HG02885 (cell line): ENCODE results near the gene PTPRU.

Source experiments
- ATAC-seq: cut with Tn5 transposase; IDR thresholded peaks from one replicate; pipeline ENCODE4 v1.9.1; 2021; ENCODE audit warnings: mild to moderate bottlenecking; ENCODE audit not compliant: unreplicated experiment, poor library complexity

Gene PTPRU

GRCh38 chr1:29259802-29260441 is 23.6 kb downstream of the PTPRU start:
- ATAC-seq: no peak

- no peak for ATAC-seq
Observed at GRCh38 chr1:29260531-29260930, 24.2 kb downstream of the PTPRU start.

- no peak for ATAC-seq
Observed at GRCh38 chr1:29264773-29265389, 28.6 kb downstream of the PTPRU start.

GRCh38 chr1:29266912-29267311 is 30.6 kb downstream of the PTPRU start:
- no peak for ATAC-seq

GRCh38 chr1:29267321-29268070 is 31.2 kb downstream of the PTPRU start:
- ATAC-seq: no peak

GRCh38 chr1:29269382-29269781 is 33.1 kb downstream of the PTPRU start:
- no peak for ATAC-seq

- no peak for ATAC-seq
Observed at GRCh38 chr1:29270929-29271521, 34.7 kb downstream of the PTPRU start.

- no peak for ATAC-seq
Observed at GRCh38 chr1:29271724-29272123, 35.4 kb downstream of the PTPRU start.

GRCh38 chr1:29272147-29272907 is 36.0 kb downstream of the PTPRU start:
- ATAC-seq: no peak

GRCh38 chr1:29275435-29275834 is 39.1 kb downstream of the PTPRU start:
- ATAC-seq: no peak

- no peak for ATAC-seq
Observed at GRCh38 chr1:29278124-29278523, 41.8 kb downstream of the PTPRU start.

- ATAC-seq: no peak
Observed at GRCh38 chr1:29279406-29279805, 43.1 kb downstream of the PTPRU start.

GRCh38 chr1:29279951-29280391 is 43.6 kb downstream of the PTPRU start:
- ATAC-seq: no peak

GRCh38 chr1:29280409-29281131 is 44.2 kb downstream of the PTPRU start:
- ATAC-seq: no peak

- ATAC-seq: no peak
Observed at GRCh38 chr1:29281571-29281970, 45.2 kb downstream of the PTPRU start.

- no peak for ATAC-seq
Observed at GRCh38 chr1:29282135-29282923, 46.0 kb downstream of the PTPRU start.

GRCh38 chr1:29282924-29283803 is 46.8 kb downstream of the PTPRU start:
- no peak for ATAC-seq

- ATAC-seq: no peak
Observed at GRCh38 chr1:29283804-29284195, 47.5 kb downstream of the PTPRU start.
